GM23248 (cell line): ENCODE data around the gene LMAN2.

Experiments used
- EZH2 ChIP-seq: fragments of 200-600 bp; sonication (generic); IDR thresholded peaks from 2 replicates; pipeline ENCODE4 v1.6.1; 2018; ENCODE audit warnings: antibody characterized with exemption, mild to moderate bottlenecking; ENCODE audit not compliant: insufficient read depth, poor library complexity, severe bottlenecking
- EZH2phosphoT487 ChIP-seq: fragments of 200-600 bp; sonication (generic); IDR thresholded peaks from 2 replicates; pipeline ENCODE4 v1.6.1; 2018; ENCODE audit warnings: antibody characterized with exemption, moderate library complexity, mild to moderate bottlenecking, low read depth; ENCODE audit not compliant: insufficient read depth

DNA sequence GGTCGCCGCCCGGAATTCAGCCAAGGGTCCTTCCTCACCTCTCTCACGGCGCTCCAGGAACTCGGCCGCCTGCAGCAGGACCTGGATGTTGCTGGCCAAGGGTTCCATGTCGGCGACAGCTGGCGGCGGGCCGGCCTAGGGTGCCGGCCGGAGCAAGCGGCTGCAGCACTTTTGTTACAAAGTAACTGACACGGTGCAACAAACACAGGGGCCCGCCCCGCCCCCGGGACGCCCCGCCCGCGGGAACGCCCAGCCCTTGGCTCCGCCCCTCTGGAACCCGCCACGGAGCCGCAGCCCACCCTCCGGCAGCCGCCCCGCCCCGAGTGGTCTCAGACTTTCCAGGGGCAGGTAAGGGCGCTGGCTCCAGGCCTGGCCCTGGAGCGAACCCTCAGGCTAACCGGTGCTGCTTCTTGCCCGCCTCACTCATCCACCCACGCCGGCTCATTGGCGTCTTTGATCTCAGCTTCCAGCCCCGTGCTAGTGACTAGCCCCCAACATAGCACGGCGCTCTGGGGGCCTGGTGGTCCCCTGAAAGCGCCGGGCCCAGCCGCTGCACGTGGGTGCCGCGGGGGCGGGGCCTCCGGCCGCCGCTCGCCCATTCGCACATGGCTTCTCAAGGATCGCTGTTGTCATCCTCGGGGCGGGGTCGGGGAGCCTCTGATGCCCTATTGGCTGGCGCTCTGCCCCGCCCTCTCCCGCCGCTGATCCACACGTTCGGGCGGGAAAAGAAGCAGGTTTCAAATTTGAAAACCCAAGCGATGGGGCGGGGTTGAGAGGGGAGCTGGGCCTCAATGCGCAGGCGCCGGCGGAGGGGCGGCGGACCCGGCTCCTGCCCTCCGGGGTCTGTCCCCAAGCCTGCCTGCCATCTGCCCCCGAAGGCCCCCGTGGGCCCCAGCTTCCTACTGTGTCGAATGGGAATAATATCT lies 39.5 kb downstream of the LMAN2 start, which contains the start of gene MXD3:
- TF ChIP-seq EZH2, result no peak
- TF ChIP-seq EZH2phosphoT487, result no peak
